Measurements from ENCODE around the gene PCDHA1.
A peak's percentile ranks its signal among the peaks of the same experiment; 100 is the strongest.

PCDHA1 gene

GRCh38 chr5:140996060-140996459, 210.1 kb downstream of the PCDHA1 start:
- DNase-seq: peak; percentile 17

- no peak for DNase-seq
These were observed 213.0 kb downstream of the PCDHA1 start for GRCh38 chr5:140998921-140999410.

- DNase-seq: peak; percentile 49
These were observed 215.5 kb downstream of the PCDHA1 start for GRCh38 chr5:141001446-141001843.

GRCh38 chr5:141001844-141002604, 216.1 kb downstream of the PCDHA1 start:
- peak; percentile 40 for DNase-seq

DNA sequence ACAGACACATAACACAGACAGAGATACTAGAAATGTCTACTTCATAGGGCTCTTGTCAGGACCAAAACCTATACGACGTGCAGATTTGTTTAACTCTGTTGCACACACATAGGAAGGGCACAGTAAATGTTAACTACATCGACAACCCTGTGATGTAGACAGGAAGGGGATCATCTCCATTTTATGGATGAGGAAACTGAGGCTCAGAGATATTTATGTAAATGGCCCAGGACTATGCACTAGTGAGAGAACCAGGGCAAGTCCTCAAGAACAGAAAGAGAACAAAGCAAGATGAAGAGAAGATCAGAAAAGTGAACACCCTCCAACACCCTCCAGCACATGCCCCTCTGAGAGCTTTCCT, 216.6 kb downstream of the PCDHA1 start:
- no peak for DNase-seq

DNA sequence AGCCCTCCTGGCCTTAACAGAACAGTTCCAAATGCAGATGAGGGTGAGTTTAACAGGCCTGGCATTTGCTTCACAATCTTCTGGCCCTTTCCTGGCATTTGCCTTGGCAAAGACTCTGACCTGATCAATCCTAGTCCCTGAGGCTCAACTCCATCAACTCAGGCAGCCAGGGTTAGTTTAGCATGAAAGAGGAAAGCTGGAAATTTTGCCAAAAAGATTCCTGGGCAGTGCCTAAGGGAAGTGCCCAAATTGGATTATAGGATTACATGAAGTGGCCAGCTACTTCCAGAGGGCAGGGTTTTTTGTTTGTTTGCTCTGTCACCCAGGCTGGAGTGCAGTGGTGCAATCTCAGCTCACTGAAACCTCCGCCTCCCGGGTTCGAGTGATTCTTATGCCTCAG, 217.1 kb downstream of the PCDHA1 start:
- no peak for DNase-seq

GRCh38 chr5:141003791-141004611, 218.1 kb downstream of the PCDHA1 start:
- DNase-seq: no peak

GRCh38 chr5:141007791-141008190, 221.9 kb downstream of the PCDHA1 start:
- DNase-seq: no peak

- no peak for DNase-seq
These were observed 224.3 kb downstream of the PCDHA1 start for GRCh38 chr5:141010047-141010793.

GRCh38 chr5:141017943-141018342, 232.0 kb downstream of the PCDHA1 start:
- no peak for DNase-seq

GRCh38 chr5:141022384-141022783, 236.4 kb downstream of the PCDHA1 start:
- DNase-seq: no peak

DNA sequence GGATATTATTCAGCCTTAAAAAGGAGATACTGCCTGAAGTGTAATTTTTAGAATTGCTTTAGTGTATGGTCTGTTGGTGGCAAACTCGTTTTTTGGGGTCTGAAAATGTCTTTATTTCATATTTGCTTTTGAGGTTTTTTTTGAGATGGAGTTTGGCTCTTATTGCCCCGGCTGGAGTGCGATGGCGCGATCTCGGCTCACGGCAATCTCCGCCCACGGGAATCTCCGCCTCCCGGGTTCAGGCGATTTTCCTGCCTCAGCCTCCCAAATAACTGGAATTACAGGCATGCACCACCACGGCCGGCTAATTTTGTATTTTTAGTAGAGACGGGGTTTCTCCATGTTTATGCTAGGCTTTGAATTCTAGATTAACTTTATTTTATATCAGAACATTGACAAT, 245.1 kb downstream of the PCDHA1 start:
- DNase-seq: no peak

GRCh38 chr5:141032626-141033025, 246.7 kb downstream of the PCDHA1 start:
- no peak for DNase-seq

- no peak for DNase-seq
These were observed 253.1 kb downstream of the PCDHA1 start for GRCh38 chr5:141039061-141039460.

- DNase-seq: peak; percentile 83
These were observed 253.6 kb downstream of the PCDHA1 start for GRCh38 chr5:141039517-141039916.

- DNase-seq: peak; percentile 87
These were observed 254.3 kb downstream of the PCDHA1 start for GRCh38 chr5:141040093-141040770.

GRCh38 chr5:141040771-141041426, 255.0 kb downstream of the PCDHA1 start:
- peak; percentile 93 for DNase-seq

DNA sequence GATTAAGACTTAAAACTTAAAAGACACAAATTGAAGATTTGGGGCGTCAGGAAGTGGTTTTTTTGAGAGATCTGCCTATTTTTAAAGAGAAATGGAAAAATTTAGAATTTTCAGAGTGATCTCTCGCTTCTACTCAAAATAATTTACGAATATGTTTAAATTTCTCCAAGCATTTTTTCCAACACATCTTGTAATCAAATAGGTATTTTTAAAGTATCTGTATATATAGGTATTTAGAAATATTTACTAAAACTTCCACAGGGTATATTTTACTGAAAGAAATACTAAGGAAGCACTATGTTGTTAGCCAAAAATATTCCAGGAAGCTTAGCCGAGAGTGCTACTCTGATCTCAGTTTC, 255.5 kb downstream of the PCDHA1 start:
- no peak for DNase-seq

- DNase-seq: no peak
These were observed 256.6 kb downstream of the PCDHA1 start for GRCh38 chr5:141042555-141042954.

DNA sequence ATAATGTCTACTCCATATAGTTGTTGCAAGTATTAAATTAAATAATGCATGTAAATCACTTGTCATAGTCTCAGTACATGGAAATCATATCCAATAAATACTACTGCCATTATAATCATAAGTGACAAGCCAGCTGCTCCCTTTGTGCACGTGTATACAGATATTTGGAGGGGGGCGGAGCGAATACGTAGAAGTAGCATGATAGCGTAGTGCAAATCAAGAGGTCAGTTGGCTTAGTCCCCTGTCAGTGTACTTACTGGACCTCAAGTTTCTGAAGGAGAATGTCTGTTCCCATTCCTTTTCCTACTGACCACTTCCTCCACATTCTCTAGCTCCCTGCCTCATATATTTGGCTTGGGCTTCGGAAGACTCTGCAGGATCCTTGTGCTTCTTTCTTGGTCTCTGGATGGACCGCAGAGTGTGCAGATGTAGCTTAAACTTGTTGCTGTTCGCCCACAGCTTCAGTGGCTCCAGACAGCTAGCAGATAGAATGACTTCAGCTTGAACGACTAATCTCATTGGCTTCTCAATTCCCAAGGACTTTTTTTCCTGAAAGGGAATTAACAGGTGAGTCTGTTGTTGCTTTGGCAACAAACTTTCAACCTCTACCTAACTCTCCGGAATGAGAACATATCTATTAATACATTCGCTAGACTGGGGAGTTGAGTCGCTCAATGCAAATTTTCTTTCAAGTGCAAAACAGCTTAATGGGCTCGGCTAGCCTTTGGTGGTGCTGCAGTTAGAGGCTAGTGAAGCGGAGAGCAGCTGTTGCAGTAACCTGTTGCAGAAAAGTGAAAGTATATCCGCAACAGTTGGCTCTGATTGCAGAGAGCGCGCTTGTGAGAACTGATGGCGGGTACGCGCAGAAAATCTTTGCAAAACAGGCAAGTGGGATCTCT, 264.9 kb downstream of the PCDHA1 start, which contains the start of gene PCDHB1:
PCDHB1 (plus strand) TSS at position 753 of the 899 bp plus-strand sequence; CDS start at position 850, 97 bp downstream.
- DNase-seq: peak; percentile 5

DNA sequence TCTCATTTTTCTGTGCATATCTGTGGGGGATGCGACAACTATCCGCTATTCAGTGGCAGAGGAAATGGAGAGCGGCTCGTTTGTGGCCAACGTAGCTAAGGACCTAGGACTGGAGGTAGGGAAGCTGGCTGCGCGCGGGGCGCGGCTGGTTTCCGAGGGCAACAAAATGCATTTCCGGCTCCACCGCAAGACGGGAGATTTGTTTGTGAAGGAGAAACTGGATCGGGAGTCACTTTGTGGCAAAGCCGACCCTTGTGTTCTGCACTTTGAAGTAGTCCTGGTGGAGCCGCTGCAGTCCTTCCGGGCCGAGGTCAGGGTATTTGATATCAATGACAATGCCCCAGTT, 265.6 kb downstream of the PCDHA1 start:
- no peak for DNase-seq

All from NCI-H1105 treated with DMSO at 0.1 percent for 48 hours (cell line).